ENCODE data around the gene ALKBH1. TPM values are rescaled to one million over a fixed set of nuclear protein-coding genes. Genes with fewer than 3 reads are reported as not detected.

Gene ALKBH1
- total and polyA plus RNA-seq, 12 donors, result 3.5 to 18.0 (median 12.0) TPM

DNA sequence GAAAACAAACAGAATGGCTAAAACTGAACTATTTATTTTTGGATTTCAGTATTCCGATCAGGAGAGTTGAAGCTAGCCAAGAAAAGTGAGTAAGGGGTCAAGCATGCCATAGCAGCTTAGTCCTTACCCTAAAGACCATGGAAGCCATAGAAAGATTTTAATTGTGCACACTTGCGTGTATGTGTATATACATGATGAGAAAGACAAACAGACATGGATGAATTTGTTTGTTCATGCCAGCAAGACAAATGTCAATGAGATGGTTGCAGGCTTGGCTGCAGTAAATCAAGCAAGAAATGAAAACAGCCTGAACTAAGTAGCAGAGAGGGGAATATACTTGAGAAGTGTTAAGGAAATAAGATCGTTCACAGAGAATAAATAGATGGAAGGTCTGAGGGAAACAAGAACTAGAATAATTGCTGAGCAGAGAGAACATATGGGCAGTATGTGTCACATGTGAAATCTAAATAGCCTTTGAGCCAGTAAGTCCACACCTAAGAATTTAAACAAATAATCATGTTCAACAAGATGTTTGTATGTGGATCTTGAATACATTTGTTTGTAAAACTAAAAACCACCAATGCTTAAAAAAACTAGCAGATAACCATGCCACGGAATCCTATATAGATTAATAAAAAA lies 38.4 kb upstream of the ALKBH1 start:
- 67 to 79% (median 71%) methylated on average over 4 of the region's 4 CpGs for WGBS, 4 donors
- H3K9me3 ChIP-seq (replicated peaks in 1 of 3), result no peaks in the 10 kb centered on the region
- no peak for TF ChIP-seq POLR2A (IDR thresholded peaks at IDR 0.05)
- TF ChIP-seq CTCF (IDR thresholded peaks at IDR 0.05), result no peak
- H3K4me3 ChIP-seq, result no peak overlapping the region
- intact Hi-C loops (cut with DNase I), result no loop called here
- peaks cover 0 to 12% of the 10 kb centered on the region in 2 donors for H3K4me1 ChIP-seq (replicated peaks in 1 of 2)
- no peak overlapping the region for H3K27ac ChIP-seq
- H3K36me3 ChIP-seq (replicated peaks in 1 of 2), result peaks cover 0 to 45% of the 10 kb centered on the region in 2 donors
- H3K27me3 ChIP-seq, result no peaks in the 10 kb centered on the region
- DNase-seq, result no peak

DNA sequence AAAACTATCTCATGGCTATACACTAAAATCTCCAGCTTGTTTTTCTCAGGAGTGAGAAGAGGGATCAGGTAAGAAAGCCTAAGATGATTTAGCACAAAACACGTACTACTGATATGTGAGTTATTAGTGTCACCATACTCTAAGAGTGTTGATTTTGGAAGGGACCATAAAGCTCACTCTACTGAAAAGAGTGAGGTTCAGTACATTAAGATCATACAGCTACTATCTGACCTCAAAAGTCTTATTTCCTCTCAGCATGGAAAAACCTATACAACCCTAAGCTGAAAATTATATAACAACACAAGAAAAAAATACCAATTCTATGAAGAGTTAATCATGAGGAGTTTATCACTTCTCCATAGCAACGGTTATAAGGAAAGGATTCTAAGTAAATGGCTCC lies 33.6 kb upstream of the ALKBH1 start:
- Histone ChIP-seq H3K4me3 (no peak overlapping the region), H3K27me3 (no peaks in the 10 kb centered on the region), H3K9me3 (replicated peaks in 1 of 3) (no peaks in the 10 kb centered on the region), H3K36me3 (replicated peaks in 1 of 2) (peaks cover 0 to 34% of the 10 kb centered on the region in 2 donors), H3K4me1 (replicated peaks in 1 of 2) (peaks cover 21 to 36% of the 10 kb centered on the region in 2 donors), H3K27ac (no peak overlapping the region)
- DNase-seq, result no peak
- no peak for TF ChIP-seq POLR2A (IDR thresholded peaks at IDR 0.05)
- WGBS, 4 donors, result 69 to 77% (median 72%) methylated on average over 2 of the region's 2 CpGs
- intact Hi-C loops (cut with DNase I), result no loop called here

DNA sequence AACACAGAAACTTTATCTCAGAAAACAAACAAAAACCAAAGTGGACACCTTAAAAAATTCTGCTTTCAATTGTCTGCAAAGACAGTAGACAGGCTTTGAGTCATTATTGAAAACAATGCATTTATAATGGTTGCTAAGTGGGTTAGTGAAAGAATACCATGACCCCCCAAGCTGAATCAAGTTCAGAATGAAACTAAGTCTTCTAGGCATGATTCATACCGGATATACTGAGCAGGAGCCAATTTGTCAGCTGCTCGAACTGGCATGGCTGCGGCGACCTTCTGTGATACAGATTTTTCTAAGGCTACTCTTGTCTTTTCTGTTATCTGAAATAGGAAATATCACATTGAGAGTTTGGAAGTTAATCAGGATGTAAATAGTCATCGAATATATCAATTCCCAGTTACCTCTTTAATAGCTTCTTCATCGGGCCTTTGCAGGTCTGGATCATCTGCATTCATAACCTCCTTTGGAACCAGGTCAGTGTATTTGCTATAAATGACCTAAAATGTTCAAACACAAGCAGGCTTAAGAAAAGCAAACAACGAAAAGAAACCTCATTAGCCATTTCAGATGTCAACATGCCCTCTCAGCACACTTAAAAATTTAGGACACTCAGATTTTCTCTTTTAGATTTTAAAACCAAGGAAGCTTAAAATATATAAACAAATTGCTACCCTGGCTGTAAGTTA lies 30.9 kb upstream of the ALKBH1 start:
- no peaks in the 10 kb centered on the region for H3K27me3 ChIP-seq
- peaks cover 21 to 31% of the 10 kb centered on the region in 2 donors for H3K4me1 ChIP-seq (replicated peaks in 1 of 2)
- DNase-seq, result peak; percentile 46 to 81 (median 67)
- TF ChIP-seq CTCF (IDR thresholded peaks at IDR 0.05) (no peak), POLR2A (IDR thresholded peaks at IDR 0.05) (no peak)
- peaks cover 0 to 50% of the 10 kb centered on the region in 2 donors for H3K36me3 ChIP-seq (replicated peaks in 1 of 2)
- no peak overlapping the region for H3K4me3 ChIP-seq
- intact Hi-C loops (cut with DNase I), result no loop called here
- peak overlapping the region in 4 of 5 donors; percentile 24 to 72 (median 58) for H3K27ac ChIP-seq
- H3K9me3 ChIP-seq (replicated peaks in 1 of 3), result no peaks in the 10 kb centered on the region
- WGBS, 4 donors, result 31 to 42% (median 36%) methylated on average over 7 of the region's 7 CpGs

DNA sequence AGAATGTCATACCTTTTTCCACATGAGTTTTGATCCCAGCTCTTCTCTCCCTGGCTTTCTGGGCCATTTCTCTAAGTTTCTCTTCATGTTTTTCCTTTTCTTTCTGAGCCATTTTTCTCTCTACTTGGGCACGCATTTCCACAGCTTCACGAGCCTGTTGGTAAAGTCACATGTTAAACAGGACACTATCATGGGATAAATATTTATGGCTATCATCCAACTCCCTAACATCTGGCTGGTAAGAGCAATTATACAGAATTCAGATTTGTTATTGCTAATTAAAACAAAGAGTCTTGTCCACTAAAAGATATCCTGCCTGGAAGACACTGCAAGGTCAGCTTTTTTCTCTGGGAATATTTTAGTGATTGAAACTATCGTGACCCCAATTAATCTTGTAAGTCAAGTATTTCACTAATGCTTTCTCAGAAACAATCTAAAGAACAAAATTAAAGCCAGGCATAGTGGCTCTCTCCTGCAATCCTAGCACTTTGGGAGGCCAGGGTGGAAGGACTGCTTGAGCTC lies 23.2 kb upstream of the ALKBH1 start:
- DNase-seq, result no peak
- no peak overlapping the region for H3K27ac ChIP-seq
- H3K4me3 ChIP-seq, result no peak overlapping the region
- 47 to 58% (median 52%) methylated on average over 3 of the region's 3 CpGs for WGBS, 4 donors
- peaks cover 0 to 99% of the 10 kb centered on the region in 2 donors for H3K36me3 ChIP-seq (replicated peaks in 1 of 2)
- H3K4me1 ChIP-seq (replicated peaks in 1 of 2), result peaks cover 0 to 4% of the 10 kb centered on the region in 2 donors
- H3K9me3 ChIP-seq (replicated peaks in 1 of 3), result no peaks in the 10 kb centered on the region
- no peaks in the 10 kb centered on the region for H3K27me3 ChIP-seq
- intact Hi-C loops (cut with DNase I), result no loop called here
- no peak for TF ChIP-seq POLR2A (IDR thresholded peaks at IDR 0.05)
- TF ChIP-seq CTCF (IDR thresholded peaks at IDR 0.05), result no peak
